ENCODE data around the gene EXOC2. TPM values are rescaled to one million over a fixed set of nuclear protein-coding genes. Genes with fewer than 3 reads are reported as not detected.

EXOC2 gene
- total RNA-seq, 3 donors from 2014 or later (not counting 1 experiment from before 2014, with no cell fraction given), result 22.1 to 30.8 (median 26.5) TPM

- 24% methylated on average over 6 of the region's 6 CpGs for WGBS (ENCODE audit: insufficient coverage)
- peak overlapping the region; percentile 87 to 92 for H3K27ac Mint-ChIP-seq
- H3K27me3 Mint-ChIP-seq (ENCODE audit: low read depth in 2 of 2), result no peaks in the 10 kb centered on the region
- H3K4me1 Mint-ChIP-seq, result peaks cover 57 to 58% of the 10 kb centered on the region in 2 donors
- peak overlapping the region; percentile 45 for H3K27ac ChIP-seq (ENCODE audit: low read length)
- ATAC-seq (peak; percentile 24 to 49 (median 36)), DNase-seq (peak in 1 of 2 donors; percentile 60)
- intact Hi-C loops (cut with micrococcal nuclease), result loop anchor here (5.0 kb wide), 2 partner anchors 59 to 199 kb away; partner anchors contain the start of gene DUSP22
- H3K4me1 ChIP-seq (ENCODE audit: control insufficient read depth, insufficient read depth, low read length), result peaks cover 27% of the 10 kb centered on the region
- no peaks in the 10 kb centered on the region for H3K27me3 ChIP-seq (ENCODE audit: control insufficient read depth, insufficient read depth, low read length)
- H3K4me3 ChIP-seq (ENCODE audit: low read length), result no peak overlapping the region
- H3K9me3 ChIP-seq (ENCODE audit: control insufficient read depth, insufficient read depth, low read length), result no peaks in the 10 kb centered on the region
- H3K36me3 ChIP-seq (ENCODE audit: control insufficient read depth, insufficient read depth, low read length), result peaks cover 7% of the 10 kb centered on the region
- no peaks in the 10 kb centered on the region for H3K9me3 Mint-ChIP-seq
- H3K36me3 Mint-ChIP-seq, result no peaks in the 10 kb centered on the region
- no peak for TF ChIP-seq CTCF (IDR thresholded peaks at IDR 0.05)
- peak overlapping the region; percentile 37 for H3K4me3 Mint-ChIP-seq
Observed at GRCh38 chr6:491233-491632, 201.7 kb downstream of the EXOC2 start.

- Histone ChIP-seq H3K27me3 (ENCODE audit: control insufficient read depth, insufficient read depth, low read length) (no peaks in the 10 kb centered on the region), H3K4me1 (ENCODE audit: control insufficient read depth, insufficient read depth, low read length) (peaks cover 27% of the 10 kb centered on the region), H3K4me3 (ENCODE audit: low read length) (no peak overlapping the region), H3K36me3 (ENCODE audit: control insufficient read depth, insufficient read depth, low read length) (peaks cover 14% of the 10 kb centered on the region), H3K27ac (ENCODE audit: low read length) (peak overlapping the region; percentile 45), H3K9me3 (ENCODE audit: control insufficient read depth, insufficient read depth, low read length) (no peaks in the 10 kb centered on the region)
- WGBS (ENCODE audit: insufficient coverage), result 6% methylated on average over 6 of the region's 6 CpGs
- peak; percentile 56 to 57 (median 57) for ATAC-seq
- Mint-ChIP-seq H3K4me3 (peak overlapping the region; percentile 67), H3K27me3 (ENCODE audit: low read depth in 2 of 2) (no peaks in the 10 kb centered on the region), H3K4me1 (peaks cover 57 to 58% of the 10 kb centered on the region in 2 donors), H3K9me3 (no peaks in the 10 kb centered on the region), H3K27ac (peak overlapping the region; percentile 87 to 92), H3K36me3 (no peaks in the 10 kb centered on the region)
- peak in 1 of 2 donors; percentile 39 for DNase-seq
- TF ChIP-seq CTCF (IDR thresholded peaks at IDR 0.05), result no peak
- intact Hi-C loops (cut with micrococcal nuclease), result loop anchor here (5.0 kb wide), 2 partner anchors 58 to 198 kb away; partner anchors contain the start of gene DUSP22
Observed at GRCh38 chr6:490251-491037, 202.5 kb downstream of the EXOC2 start.

- H3K4me1 ChIP-seq (ENCODE audit: control insufficient read depth, insufficient read depth, low read length), result peaks cover 25% of the 10 kb centered on the region
- peaks cover 14% of the 10 kb centered on the region for H3K36me3 ChIP-seq (ENCODE audit: control insufficient read depth, insufficient read depth, low read length)
- Mint-ChIP-seq H3K27me3 (ENCODE audit: low read depth in 2 of 2) (no peaks in the 10 kb centered on the region), H3K9me3 (no peaks in the 10 kb centered on the region), H3K27ac (peak overlapping the region; percentile 87 to 92), H3K4me3 (peak overlapping the region; percentile 67), H3K4me1 (peaks cover 57 to 58% of the 10 kb centered on the region in 2 donors), H3K36me3 (no peaks in the 10 kb centered on the region)
- DNase-seq, result no peak
- intact Hi-C loops (cut with micrococcal nuclease), result loop anchor here (5.0 kb wide), 2 partner anchors 57 to 197 kb away; partner anchors contain the start of gene DUSP22
- no peak for TF ChIP-seq CTCF (IDR thresholded peaks at IDR 0.05)
- no peak overlapping the region for H3K4me3 ChIP-seq (ENCODE audit: low read length)
- ATAC-seq, result no peak
- 85% methylated on average over 8 of the region's 11 CpGs for WGBS (ENCODE audit: insufficient coverage)
- H3K9me3 ChIP-seq (ENCODE audit: control insufficient read depth, insufficient read depth, low read length), result no peaks in the 10 kb centered on the region
- H3K27ac ChIP-seq (ENCODE audit: low read length), result peak overlapping the region; percentile 45
- no peaks in the 10 kb centered on the region for H3K27me3 ChIP-seq (ENCODE audit: control insufficient read depth, insufficient read depth, low read length)
Observed at GRCh38 chr6:489762-490161, 203.2 kb downstream of the EXOC2 start.

All from natural killer cell (primary cell).